Panc1 (cell line): ENCODE results near the gene KAT6B. TPM values are rescaled to one million over a fixed set of nuclear protein-coding genes. Genes with fewer than 3 reads are reported as not detected.

ENCODE experiments used
- ATAC-seq: fragments of 200-7000 bp; cut with Tn5 transposase; 2 replicates; pipeline ENCODE4 v1.9.1; 2020; ENCODE audit warnings: mild to moderate bottlenecking, moderate library complexity
- BruUV-seq: library from RNA; stranded (reverse); fragments of 400-500 nt; replicated peaks from 2 replicates; lab custom pipeline; 2021; lab: Mats Ljungman, UMichigan
- CTCF ChIA-PET: fragments of 300-600 bp; sonication (Branson Sonifier 250); formaldehyde crosslinking; loops from one replicate; lab custom pipeline; 2022; ENCODE audit warnings: antibody characterized with exemption; lab: Charles Lee
- POLR2A ChIA-PET: fragments of 300-600 bp; sonication (Branson Sonifier 250); formaldehyde crosslinking; loops from one replicate; lab custom pipeline; 2022; ENCODE audit warnings: antibody characterized with exemption; lab: Charles Lee
- DNase-seq: peaks from one replicate; pipeline ENCODE4 v3.0.0-alpha.2; 2010; ENCODE audit warnings: low read depth, low spot score
- H3K27ac ChIP-seq: 2 replicates; pipeline ENCODE4 v1.5.1; 2011; ENCODE audit warnings: mild to moderate bottlenecking, low read length, inconsistent platforms
- H3K27me3 ChIP-seq: fragments of 200-500 bp; sonication (Bioruptor generic); 2 replicates; pipeline ENCODE4 v1.6.0; 2014; ENCODE audit warnings: low read length, inconsistent platforms; ENCODE audit not compliant: control insufficient read depth, insufficient read depth
- H3K36me3 ChIP-seq: fragments of 200-500 bp; sonication (Bioruptor generic); 2 replicates; pipeline ENCODE4 v1.5.1; 2014; ENCODE audit warnings: inconsistent platforms, mild to moderate bottlenecking, low read length, moderate library complexity; ENCODE audit not compliant: control insufficient read depth, insufficient read depth
- H3K4me1 ChIP-seq: 2 replicates; pipeline ENCODE4 v1.5.1; 2011; ENCODE audit warnings: inconsistent platforms, mild to moderate bottlenecking, low read length, moderate library complexity; ENCODE audit not compliant: control insufficient read depth, insufficient read depth
- H3K4me3 ChIP-seq, 2 experiments: 2 replicates each; pipeline ENCODE4 v1.5.1; 2011 to 2012; ENCODE audit warnings: low read depth in 2 of 2, low read length in 2 of 2, mild to moderate bottlenecking in 2 of 2, inconsistent platforms in 1 of 2, moderate library complexity in 1 of 2
- H3K9me3 ChIP-seq: fragments of 200-500 bp; sonication (Bioruptor generic); 2 replicates; pipeline ENCODE4 v1.5.1; 2014; ENCODE audit warnings: low read depth, mild to moderate bottlenecking, inconsistent platforms, low read length, moderate library complexity; ENCODE audit not compliant: control insufficient read depth, insufficient read depth
- CTCF ChIP-seq: fragments of 450-650 bp; IDR thresholded peaks from 2 replicates; pipeline ENCODE4 v1.5.1; 2017; ENCODE audit warnings: mild to moderate bottlenecking
- POLR2AphosphoS5 ChIP-seq: IDR thresholded peaks from 2 replicates; pipeline ENCODE4 v1.6.1; 2012; ENCODE audit warnings: mild to moderate bottlenecking, low read depth, low read length, moderate library complexity
- REST ChIP-seq, 2 experiments: IDR thresholded peaks; 2 replicates each; pipeline ENCODE4 v1.6.1; 2011 to 2012; ENCODE audit warnings: low read depth in 2 of 2, control low read depth in 1 of 2, low read length in 1 of 2, mild to moderate bottlenecking in 1 of 2, moderate library complexity in 1 of 2; ENCODE audit not compliant: insufficient read depth in 1 of 2
- SIN3A ChIP-seq: IDR thresholded peaks from 2 replicates; pipeline ENCODE4 v1.6.1; 2012; ENCODE audit warnings: low read depth, mild to moderate bottlenecking, low read length, moderate library complexity, borderline replicate concordance; ENCODE audit not compliant: insufficient read depth
- TCF7L2 ChIP-seq: IDR thresholded peaks from 2 replicates; pipeline ENCODE4 v1.6.1; 2011; ENCODE audit warnings: mild to moderate bottlenecking, low read depth, low read length, inconsistent platforms
- in situ Hi-C: cut with HindIII; loops from 2 replicates; pipeline ENCODE4 v1.10.0; 2016; ENCODE audit warnings: low sequenced_read_pairs, low pct_unique_long_range_greater_than_20kb
- intact Hi-C: fragments of 100-400 bp; cut with micrococcal nuclease; formaldehyde crosslinking; loops from one replicate; pipeline ENCODE4 v1.10.0; 2022; ENCODE audit not compliant: unreplicated experiment
- total RNA-seq: library from RNA; stranded (reverse); gene quantifications from one replicate; pipeline ENCODE4 v1.2.1, GENCODE V29; 2021; ENCODE audit not compliant: unreplicated experiment

The KAT6B gene
- total RNA-seq, 1 experiment from 2014 or later, result 31.1 TPM

- in situ Hi-C loops, result no loop called here
- ChIA-PET POLR2A (no interaction called here), CTCF (interaction anchor here (0.6 kb wide), 1 partner anchor 123 kb away, joined by 3 read pairs; no protein-coding TSS in a partner anchor)
- H3K9me3 ChIP-seq, result no peaks in the 10 kb centered on the region
- no peaks in the 10 kb centered on the region for H3K27me3 ChIP-seq
- H3K4me1 ChIP-seq, result peaks cover 47% of the 10 kb centered on the region
- no TSS peak for BruUV-seq
- H3K27ac ChIP-seq, result no peak overlapping the region; the same call in 1 of the 2 replicates
- no peak for DNase-seq
- TF ChIP-seq SIN3A (no peak), POLR2AphosphoS5 (no peak), REST (IDR thresholded peaks at IDR 0.05; ENCODE audit: insufficient read depth in 1 of 2, low read depth in 2 of 2, low read length in 1 of 2) (no peak)
- H3K36me3 ChIP-seq, result no peaks in the 10 kb centered on the region
- intact Hi-C loops, result no loop called here
- no peak overlapping the region for H3K4me3 ChIP-seq
- no peak for ATAC-seq
These were observed 99.3 kb downstream of the KAT6B start for GRCh38 chr10:74925708-74926107.

- no peaks in the 10 kb centered on the region for H3K36me3 ChIP-seq
- DNase-seq (no peak), ATAC-seq (peak; percentile 48; the same call in 1 of the 2 replicates)
- CTCF ChIA-PET, result no interaction called here
- H3K9me3 ChIP-seq, result no peaks in the 10 kb centered on the region
- H3K27ac ChIP-seq, result peak overlapping the region; percentile 14
- H3K4me3 ChIP-seq, result no peak overlapping the region
- no peaks in the 10 kb centered on the region for H3K27me3 ChIP-seq
- BruUV-seq, result no TSS peak
- TF ChIP-seq REST (IDR thresholded peaks at IDR 0.05; ENCODE audit: insufficient read depth in 1 of 2, low read depth in 2 of 2, low read length in 1 of 2) (no peak), TCF7L2 (no peak), POLR2AphosphoS5 (no peak), SIN3A (no peak), CTCF (no peak)
- intact Hi-C loops (no loop called here), in situ Hi-C loops (no loop called here)
- POLR2A ChIA-PET, result no interaction called here
- peaks cover 41% of the 10 kb centered on the region for H3K4me1 ChIP-seq
These were observed 100.6 kb downstream of the KAT6B start for GRCh38 chr10:74926791-74927585.
